SIG-M5 (cell line): ENCODE results near the gene UGDH.
"Not testable (repeated sequence)": the region's sequence is repeated elsewhere in the genome, so short reads cannot be mapped to it uniquely, and the experiment has no call there.

Experiments used
- DNase-seq: peaks from one replicate; lab custom pipeline; 2025; lab: John Stamatoyannopoulos, UW

Gene UGDH

DNA sequence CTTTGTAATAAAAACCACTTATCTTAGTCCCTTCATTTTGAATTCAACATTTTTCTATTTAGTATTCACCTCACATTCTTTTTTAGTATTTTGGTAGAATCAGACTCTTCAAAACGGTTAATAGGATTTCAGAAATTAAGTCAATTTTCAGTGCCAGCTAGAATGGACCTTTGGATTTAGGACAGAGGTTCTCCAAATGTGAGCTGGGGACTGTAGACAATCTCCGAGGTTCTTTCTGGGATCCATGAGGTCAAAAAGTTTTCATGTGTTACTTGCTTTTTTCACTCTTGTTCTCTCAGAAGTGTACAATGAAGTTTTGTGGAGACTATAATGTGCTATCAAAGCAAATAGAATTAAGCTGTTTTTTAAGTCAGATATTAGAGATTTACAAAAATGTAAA is 2.3 kb upstream of the UGDH start:
- no peak for DNase-seq

DNA sequence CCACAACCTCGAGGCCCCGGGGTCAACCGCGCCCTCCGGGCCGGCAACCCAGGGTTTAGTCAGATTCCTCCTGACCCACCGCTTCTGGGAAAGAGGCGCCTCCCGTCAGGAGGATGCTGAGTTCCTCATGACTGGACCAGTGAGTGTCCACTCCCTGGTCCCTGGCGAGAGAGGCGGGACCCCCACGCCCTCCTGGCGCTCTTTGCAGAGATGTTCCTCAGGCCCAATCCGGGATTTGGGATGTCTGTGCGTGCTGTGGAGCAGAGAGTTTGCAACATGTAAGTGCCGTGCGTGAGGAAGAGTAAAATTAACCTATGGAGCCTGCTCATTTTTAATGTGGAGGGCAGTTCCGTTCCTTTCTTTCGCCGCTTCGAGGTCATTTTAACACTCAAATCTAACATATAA is 824 bp upstream of the UGDH start:
- DNase-seq = no peak

DNA sequence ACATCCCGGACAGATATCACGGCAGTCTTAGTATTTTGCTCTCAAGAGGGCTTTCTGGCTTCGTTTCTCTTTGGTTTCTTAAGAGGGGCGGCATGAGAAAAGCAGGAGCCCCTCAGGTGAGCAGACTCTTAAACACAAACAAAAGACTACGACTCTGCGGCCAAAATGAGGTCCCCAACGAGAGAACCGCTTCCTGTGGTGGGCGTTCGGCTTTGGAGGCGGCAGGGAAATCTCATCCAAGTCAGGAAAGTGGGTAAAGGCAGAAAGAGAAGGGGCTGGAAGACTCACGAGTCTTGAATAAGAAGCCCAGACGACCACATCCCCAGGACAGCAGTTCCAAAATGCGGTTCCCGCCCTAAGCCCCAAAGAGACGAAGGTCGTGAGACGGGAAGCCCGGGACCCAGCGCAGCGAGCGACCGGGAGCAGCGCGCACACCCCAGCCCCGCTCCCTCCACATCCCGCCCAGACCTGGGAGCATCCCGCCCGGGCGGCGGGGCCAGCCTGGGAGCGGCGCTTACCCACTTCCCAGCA is 409 bp downstream of the UGDH start:
- no peak for DNase-seq

DNA sequence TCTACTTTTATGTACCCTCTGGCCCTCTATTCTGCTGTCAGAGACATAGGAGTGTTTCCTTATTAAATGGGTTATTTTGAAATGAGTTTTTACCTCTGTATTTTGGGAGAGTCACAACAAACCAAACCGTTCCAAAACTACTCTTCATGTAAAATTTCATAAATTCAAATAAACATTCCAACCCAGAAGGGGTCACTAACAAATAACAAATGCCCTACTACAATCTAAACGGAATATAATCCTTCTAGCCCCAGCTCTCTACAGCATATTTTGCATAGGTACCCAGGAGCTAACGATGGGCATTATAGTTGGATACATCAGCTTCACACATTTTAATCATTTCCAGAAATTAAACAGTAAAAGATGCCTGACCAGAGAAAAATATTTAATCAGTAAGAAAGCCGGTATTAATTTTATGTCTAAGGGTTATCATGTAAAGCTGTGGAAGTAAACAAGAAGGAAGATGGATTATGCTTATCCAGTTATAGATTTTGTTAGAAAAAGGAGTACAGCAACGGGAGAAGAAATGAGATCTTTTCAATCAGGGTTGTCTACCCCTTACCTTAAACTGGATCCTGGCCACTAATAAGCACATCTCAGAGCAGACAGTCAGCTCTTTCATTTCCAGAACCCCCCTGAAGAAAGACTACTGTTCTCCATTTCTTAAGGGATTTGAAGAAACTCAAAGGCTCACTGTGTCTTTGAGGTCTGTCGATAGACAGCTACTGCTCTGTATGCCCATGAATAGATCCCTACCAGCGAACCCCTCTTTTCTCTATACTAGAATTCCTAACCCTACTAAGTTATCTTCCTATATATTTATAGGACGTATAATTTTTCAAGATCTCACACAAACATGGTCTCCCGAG is 1.2 kb downstream of the UGDH start:
- DNase-seq = no peak

DNA sequence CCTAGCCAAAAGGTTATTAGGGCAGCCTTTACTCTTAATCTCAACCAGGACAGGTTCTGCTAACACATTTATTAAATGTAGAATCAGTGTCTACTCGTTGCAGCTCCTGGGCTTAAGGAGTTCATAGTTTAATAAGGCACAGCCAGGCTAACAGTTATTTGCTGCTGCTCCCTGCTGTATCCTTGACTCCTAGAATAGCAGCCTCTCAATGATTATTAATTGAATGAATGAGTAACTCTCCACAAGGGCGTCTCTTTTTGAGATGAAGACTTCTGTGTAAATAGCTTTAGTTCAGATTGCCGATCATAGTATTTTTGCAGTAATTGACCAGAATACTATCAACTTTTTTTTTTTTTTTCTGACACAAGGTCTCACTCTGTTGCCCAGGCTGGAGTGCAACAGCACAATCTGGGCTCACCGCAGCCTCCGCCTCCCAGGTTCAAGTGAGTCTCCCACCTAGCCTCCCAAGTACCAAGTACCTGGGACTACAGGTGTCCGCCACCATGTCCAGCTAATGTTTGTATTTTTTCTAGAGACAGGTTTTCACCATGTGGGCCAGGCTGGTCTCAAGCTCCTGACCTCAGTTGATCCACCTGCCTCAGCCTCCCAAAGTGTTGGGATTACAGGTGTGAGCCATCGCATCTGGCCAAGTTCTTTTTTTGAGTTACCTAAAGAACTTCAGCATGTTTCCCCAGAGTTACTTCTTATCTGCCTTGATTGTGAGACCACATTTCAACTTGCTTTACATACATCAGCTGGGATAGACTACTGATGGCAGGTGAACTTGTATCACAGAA is 2.9 kb downstream of the UGDH start:
- DNase-seq = no peak

DNA sequence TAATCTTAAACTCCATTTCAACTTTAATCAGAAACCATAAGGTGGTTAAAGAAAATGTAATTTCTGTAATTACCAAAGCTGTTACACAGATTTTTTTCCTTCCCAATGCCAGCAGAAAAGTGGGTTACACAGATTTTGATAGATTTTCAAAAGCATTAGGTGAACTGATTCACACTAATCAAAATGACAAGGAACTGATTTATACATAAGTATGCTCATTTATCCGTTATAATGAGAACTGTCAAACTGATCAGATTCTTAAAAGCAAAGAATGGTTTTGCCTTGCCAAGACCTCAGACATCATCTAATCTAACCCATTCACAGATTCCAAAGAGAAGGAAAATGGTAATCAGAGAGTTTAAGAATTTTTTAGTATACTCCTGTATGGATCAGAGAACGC is 5.2 kb downstream of the UGDH start:
- no peak for DNase-seq

DNA sequence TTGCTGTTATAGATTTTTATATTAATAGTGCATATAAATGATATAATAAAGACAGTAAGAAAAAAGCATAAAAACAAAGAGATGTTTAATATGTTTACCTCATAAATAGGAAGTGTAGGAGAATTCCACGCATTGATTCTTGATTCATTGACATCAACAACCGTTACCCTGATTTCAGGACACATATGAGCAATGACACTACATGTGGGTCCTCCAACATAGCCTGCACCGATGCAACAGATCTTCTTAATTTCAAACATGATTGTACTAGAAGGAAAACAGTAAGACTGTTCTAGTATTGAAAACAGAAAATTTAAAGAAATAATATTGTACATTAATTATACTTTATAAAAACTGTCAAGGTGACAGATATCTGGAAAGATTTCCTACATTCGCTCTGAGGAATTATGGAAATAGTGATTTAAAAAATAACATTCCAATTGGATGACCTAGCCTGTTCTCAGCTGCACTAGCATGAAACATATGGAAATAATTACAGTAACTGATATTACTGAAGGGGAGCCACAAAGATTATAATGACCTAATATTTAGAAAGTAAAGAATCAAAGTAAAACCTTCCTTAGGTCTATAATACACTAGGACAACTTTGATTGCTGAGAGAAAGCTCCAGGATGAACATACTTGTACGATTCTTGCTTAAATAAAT is 5.9 kb downstream of the UGDH start:
- DNase-seq = no peak

DNA sequence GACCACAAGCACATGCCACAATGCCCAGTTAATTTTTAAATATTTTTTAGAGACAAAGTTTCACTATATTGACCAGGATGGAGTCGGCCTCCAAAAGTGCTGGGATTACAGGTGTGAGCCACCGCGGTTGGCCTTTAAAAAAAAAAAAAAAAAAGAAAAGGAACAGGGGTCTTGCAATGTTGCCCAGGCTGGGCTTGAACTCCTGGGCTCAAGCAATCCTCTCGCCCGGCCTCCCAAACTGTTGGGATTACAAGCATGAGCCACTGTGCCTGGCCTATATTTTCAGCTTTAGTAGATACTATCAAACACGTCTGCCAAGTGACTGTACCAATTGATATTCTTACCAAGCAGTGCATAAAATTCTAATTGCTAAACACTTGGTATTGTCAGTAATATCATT is 8.8 kb downstream of the UGDH start:
- DNase-seq = no peak

DNA sequence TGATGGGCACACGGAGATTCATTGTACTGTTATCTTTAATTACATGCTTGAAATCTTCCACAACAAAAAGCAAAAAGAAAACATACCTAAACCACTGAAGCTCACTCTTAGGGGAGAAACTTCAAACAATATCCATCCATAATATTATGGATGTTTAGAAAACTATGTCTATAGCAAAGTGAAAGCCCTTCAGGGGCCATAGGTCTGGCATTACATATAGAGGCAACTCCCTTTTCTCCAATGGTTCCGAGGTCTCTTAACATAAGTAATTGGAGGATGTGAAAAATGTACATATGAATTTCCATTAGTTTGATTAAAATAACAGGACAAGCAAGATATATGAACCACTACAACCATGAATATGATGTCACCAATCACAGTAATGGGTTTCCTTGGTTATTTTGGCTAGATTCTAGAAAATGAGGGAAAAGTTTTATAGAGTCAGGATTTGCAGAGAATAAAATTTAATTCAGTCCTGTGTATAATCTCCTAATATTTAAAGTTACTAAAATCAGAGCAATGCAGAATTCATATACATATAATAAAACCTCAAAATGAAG is 10.8 kb downstream of the UGDH start:
- no peak for DNase-seq

DNA sequence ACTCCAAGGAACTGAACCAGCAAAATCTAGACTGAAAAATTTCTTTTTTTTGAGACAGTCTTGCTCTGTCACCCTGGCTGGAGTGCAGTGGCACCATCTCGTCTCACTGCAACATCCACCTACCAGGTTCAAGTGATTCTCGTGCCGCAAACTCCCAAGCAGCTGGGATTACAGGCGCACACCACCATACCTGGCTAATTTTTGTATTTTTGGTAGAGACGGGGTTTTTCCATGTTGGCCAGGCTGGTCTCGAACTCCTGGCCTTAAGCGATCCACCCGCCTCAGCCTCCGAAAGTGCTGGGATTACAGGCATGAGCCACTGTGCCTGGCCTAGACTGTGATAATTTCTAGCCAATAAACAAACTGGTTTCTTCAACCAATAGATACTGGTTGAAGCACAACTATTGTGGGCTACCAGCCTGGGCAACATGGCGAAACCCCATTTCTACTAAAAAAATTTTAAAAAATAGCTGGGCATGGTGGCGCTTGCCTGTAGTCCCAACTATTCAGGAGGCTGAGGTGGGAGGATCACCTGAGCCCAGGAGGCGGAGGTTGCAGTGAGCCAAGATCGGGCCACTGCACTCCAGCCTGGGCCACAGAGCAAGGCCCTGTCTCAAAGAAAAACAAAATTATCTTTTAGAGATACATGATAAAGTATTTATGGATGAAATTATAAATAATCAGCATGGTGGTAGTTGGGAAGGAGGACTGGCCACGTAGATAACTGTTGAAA is 11.4 kb downstream of the UGDH start:
- not testable (repeated sequence) for DNase-seq

DNA sequence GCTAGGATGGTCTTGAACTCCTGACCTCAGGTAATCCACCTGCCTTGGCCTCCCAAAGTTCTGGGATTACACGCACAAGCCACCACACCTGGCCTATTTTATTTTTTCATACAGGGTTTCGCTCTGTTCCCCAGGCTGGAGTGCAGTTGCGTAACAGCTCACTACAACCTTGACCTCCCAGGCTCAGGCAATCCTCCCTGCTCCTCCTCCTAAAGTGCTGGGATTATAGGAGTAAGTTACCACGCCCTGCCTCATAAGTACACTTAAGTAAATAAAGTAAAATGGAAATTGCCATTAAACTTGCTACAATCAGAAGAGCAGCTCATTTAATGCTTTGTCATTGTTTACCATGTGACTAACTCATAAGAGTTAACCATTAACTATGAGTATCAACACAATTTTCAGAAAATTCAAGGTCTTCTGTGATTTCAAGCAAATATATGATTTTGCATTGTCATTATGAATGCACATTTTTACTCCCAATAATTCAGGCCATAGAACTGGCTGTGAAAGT is 12.3 kb downstream of the UGDH start:
- DNase-seq = no peak

DNA sequence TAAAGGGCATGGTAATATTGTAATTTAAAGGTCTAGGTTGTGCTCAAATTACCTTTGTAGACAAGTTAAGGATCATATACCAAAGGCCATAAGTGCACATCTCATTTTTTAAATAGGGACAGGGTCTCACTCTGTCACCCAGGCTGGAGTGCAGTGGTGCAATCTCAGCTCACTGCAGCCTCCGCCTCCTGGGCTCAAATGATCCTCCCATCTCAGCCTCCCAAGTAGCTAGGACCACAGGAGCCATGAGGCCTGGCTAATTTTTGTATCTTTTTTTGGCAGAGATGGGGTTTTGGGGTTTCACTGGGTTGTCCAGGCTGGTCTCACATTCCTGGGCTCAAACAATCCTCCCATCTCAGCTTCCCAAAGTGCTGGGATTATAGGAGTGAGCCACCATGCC is 13.0 kb downstream of the UGDH start:
- not testable (repeated sequence) for DNase-seq

DNA sequence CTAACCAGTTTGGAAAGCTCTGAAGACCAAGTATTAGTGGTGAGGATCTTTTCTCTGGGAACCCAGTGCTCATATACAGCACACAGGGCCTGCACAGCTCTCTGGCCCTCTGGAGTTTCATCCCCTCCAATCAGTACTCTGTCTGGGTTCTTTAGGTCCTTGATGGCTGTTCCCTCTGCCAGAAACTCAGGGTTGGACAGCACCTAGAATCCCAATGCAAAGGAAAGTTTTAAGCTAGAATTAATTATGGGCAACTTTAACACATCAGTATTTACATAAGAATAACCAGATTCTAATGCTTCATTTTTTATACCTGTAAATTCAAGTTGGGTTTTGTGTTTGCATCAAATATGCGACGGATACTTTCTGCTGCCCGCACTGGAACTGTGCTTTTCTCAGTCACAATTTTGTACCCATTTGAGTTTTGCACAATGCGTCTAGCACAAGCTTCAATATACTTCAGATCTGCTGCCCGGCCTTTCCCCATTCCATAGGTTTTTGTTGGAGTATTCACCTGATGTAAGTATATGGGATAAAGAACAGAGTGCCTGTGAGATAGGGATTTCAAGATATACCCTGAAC is 16.8 kb downstream of the UGDH start:
- DNase-seq = no peak

DNA sequence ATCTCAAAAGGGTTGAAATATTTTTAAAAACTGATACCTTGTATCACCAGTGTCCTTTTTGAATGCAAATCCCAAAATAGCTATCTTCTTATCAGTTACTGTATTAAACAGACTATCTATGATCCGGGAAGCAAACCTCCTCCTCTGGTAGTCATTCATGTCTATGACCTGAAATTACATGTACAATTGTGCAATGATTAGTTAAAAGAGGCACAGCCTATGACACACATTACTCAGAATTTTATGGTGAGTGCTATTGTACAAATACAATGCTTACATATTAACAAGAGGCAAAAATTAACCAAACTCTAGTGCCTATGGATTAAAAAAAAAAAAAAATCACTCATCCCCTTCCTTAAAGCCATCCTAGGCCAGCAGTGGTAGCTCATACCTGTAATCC is 21.7 kb downstream of the UGDH start:
- no peak for DNase-seq

DNA sequence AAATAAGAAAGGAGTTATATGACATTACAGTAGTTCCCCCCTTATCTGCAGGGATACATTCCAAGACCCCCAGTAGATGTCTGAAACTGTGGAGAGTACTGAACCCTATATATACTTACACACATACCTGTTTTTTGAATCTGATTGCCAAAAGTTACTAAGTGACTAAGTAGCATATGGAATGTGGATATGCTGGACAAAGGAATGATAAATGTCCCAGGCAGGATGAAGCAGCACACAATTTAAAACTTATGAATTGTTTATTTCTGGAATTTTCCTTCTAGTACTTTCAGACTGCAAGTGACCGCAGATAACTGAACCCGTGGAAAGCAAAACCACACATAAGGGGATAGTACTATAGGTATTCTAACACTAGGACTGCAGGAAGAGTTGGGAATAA is 22.7 kb downstream of the UGDH start:
- no peak for DNase-seq

DNA sequence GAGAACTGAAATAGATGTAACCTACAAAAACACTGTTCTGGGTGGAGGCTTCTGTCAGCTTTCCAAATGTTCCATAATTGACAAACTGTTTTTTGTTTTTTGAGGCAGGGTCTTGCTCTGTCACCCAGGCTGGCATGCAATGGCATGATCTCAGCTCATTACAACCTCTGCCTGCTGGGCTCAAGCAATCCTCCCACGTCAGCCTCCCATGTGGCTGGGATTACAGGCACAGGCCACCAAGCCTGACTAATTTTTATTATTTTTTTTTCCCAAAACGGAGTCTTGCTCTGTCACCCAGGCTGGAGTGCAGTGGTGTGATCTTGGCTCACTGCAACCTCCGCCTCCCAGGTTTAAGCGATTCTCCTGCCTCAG is 24.6 kb downstream of the UGDH start:
- DNase-seq = not testable (repeated sequence)

DNA sequence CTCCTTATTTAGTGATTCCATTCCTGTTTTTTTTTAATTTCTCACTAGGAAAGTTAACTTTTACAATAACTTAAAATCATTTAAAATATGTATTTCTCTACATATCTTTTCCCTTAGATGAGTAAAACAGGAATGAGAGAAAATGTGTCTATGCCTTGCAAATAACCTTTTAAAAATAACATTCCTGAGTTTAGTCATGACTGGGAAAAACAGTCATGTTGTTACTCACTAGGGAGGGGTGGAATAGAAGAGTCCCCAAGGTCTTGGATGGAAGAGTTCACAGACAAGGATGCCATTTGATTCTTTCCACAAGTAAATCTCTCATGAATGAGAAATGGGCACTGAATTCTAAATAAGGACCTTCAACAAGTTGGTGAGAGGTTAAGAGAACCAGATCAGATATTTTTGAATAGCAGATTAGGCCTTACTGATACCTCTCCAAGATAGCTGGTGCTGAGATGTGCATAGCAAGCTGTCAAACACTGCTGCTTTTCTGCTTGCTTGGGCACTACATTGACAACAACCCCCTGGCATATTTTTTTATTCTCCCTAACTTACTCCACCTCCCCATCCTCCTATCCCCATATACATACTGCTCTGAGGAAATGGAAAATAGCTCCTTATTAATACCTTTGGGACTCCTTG is 25.1 kb downstream of the UGDH start:
- DNase-seq = no peak

DNA sequence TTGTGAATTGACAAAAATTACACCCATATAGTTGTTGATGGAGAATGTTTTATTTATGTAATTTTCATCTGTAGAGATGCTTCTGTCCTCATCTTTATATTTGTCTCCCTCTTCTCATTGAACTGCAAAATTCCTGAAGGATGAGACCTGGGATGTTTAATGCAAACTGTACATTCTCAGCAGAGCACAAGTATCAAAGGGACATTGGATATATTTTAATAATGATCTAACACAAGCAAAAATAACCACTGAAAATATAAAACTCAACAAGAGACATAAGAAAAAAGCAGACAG is 28.6 kb downstream of the UGDH start:
- no peak for DNase-seq

DNA sequence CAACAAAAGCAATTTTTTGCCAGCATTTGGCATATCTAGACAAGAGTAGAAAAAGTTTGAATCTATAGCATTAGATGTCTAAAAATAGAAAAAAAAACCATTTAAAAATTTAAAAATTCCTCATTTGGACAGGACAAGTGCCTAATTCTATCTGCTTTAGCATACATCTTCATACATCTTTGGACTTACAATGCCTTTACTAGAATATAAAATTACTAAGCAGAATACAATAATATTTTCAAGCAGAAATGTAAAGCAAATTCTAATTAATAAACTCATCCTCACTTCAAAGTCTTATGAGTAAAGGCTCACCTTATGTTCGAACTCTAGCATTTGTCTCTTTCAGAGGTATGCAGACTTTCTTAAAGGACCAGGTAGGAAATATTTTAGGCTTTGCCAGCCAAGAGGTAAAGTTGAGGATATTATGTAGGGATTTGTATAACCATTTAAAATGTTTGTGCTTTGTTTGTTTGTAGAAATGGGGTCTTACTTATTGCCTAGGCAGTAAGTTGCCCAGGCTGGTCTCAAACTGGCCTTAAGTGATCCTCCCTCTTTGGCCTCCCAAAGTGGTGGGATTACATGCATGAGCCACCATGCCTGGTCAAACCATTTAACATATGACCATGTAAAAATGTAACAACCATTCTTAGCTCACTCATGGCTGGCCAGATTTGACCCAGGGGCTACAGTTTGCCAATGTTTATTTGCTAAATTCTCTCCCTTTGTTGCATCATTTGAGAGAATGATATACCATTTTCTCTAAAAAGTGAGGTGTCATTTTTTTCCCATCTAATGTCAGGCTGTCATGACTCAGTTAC is 29.1 kb downstream of the UGDH start:
- no peak for DNase-seq
